Measurements from ENCODE around the gene SLC35F4. TPM values are rescaled to one million over a fixed set of nuclear protein-coding genes. Genes with fewer than 3 reads are reported as not detected.

SLC35F4 gene
- total and polyA plus RNA-seq, 8 donors: 0.16 to 1.9 (median 0.36) TPM; not detected in 4

DNA sequence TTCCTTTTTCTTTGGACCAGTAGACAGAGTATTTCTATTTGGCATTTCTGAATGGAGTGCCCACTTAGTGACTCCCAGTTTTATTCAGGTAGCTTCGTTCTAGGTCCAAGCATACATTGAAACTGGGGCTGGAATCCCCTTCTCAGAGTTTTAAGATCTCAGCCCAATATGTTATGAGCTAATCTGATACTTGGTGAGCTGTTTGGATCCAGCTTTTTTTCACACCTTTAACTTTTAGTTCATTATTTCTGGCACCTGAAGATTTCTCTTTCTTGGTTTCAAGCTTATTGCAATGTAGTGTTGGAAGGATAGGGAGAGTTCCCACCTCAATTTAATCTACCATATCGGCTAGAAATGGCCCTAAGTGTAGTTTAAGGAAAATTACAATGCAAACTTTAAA, 318.8 kb downstream of the SLC35F4 start:
- Histone ChIP-seq H3K27ac (no peak overlapping the region), H3K27me3 (no peaks in the 10 kb centered on the region), H3K4me3 (no peak overlapping the region), H3K9me3 (no peaks in the 10 kb centered on the region), H3K36me3 (no peaks in the 10 kb centered on the region), H3K4me1 (no peaks in the 10 kb centered on the region)
- ATAC-seq: no peak
- TF ChIP-seq, protein P1, sequence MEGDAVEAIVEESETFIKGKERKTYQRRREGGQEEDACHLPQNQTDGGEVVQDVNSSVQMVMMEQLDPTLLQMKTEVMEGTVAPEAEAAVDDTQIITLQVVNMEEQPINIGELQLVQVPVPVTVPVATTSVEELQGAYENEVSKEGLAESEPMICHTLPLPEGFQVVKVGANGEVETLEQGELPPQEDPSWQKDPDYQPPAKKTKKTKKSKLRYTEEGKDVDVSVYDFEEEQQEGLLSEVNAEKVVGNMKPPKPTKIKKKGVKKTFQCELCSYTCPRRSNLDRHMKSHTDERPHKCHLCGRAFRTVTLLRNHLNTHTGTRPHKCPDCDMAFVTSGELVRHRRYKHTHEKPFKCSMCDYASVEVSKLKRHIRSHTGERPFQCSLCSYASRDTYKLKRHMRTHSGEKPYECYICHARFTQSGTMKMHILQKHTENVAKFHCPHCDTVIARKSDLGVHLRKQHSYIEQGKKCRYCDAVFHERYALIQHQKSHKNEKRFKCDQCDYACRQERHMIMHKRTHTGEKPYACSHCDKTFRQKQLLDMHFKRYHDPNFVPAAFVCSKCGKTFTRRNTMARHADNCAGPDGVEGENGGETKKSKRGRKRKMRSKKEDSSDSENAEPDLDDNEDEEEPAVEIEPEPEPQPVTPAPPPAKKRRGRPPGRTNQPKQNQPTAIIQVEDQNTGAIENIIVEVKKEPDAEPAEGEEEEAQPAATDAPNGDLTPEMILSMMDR (IDR thresholded peaks at IDR 0.05): no peak
- intact Hi-C loops (cut with DNase I): no loop called here
- 73 to 81% methylated on average over 2 of the region's 2 CpGs for WGBS, 2 donors
- no peak for DNase-seq
- no peak for FAIRE-seq

DNA sequence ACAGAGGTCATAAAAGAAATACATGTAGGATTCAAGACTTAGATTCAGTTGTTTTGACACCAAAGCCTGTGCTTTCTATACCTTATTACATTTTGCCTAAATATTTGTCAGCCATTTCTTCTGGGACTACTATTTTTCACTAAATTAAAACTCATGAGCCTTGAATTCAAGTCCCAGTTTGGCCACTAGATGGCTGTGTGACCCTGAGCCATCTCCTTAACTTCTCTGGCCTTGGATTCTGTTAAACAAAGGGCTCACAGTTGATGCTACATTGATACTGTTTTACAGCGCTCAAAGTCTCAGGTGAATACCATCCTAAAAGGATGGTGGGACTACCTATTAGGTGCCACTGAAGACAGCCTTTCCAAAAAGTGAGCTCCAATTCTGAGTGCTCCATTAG, 332.7 kb downstream of the SLC35F4 start:
- Histone ChIP-seq H3K9me3 (no peaks in the 10 kb centered on the region), H3K4me1 (no peaks in the 10 kb centered on the region), H3K27ac (no peak overlapping the region), H3K4me3 (no peak overlapping the region), H3K27me3 (no peaks in the 10 kb centered on the region), H3K36me3 (no peaks in the 10 kb centered on the region)
- 51 to 60% methylated on average over 1 of the region's 1 CpG for WGBS, 2 donors
- ATAC-seq: peak in 3 of 4 donors; percentile 47 to 59 (median 50)
- intact Hi-C loops (cut with DNase I): no loop called here
- DNase-seq: peak in 1 of 6 donors; percentile 11
- TF ChIP-seq, protein P1 (IDR thresholded peaks at IDR 0.05): no peak
- FAIRE-seq: no peak

DNA sequence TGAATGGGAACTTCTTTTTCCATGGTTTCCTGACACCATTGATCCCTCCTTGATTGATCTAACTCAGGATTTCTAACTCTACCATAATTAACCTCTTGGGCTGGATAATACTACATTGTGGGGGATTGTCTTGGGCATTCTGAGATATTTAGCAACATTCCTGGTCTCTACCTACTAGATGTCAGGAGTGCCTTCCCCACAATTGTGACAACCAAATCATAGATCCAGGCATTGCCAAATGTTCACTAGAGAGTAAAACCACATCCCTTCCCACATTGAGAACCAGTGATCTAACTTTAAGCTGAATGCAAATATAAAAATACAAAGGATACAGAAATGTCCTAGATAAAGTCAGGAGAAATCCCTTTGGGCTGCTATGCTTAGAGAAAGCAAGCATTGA, 335.3 kb downstream of the SLC35F4 start:
- H3K4me1 ChIP-seq: no peaks in the 10 kb centered on the region
- no peaks in the 10 kb centered on the region for H3K36me3 ChIP-seq
- ATAC-seq (no peak), FAIRE-seq (no peak), DNase-seq (no peak)
- TF ChIP-seq, protein P1 (IDR thresholded peaks at IDR 0.05): no peak
- no peaks in the 10 kb centered on the region for H3K27me3 ChIP-seq
- H3K27ac ChIP-seq: no peak overlapping the region
- intact Hi-C loops (cut with DNase I): no loop called here
- no peak overlapping the region for H3K4me3 ChIP-seq
- H3K9me3 ChIP-seq: no peaks in the 10 kb centered on the region

DNA sequence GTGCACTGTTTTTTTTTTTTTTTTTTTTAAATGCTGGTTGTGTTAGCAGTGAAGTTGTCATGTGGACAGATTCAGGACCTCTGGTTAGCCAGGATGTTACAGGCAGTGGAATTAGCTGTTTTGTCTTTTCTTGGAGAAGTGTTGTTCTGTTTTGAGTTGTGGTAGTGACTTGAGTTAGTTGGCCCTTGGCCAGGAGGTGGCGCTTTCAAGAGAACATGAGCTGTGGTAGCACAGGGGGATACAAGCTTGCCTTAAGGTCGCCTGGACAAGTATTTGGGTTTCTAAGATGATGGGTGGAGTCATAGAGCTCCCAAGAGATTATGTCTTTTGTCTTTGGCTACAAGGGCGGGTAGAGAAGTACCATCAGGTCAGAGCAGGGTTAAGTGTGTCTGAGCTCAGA, 338.9 kb downstream of the SLC35F4 start:
- Histone ChIP-seq H3K4me3 (no peak overlapping the region), H3K27me3 (no peaks in the 10 kb centered on the region), H3K4me1 (no peaks in the 10 kb centered on the region), H3K36me3 (no peaks in the 10 kb centered on the region), H3K27ac (no peak overlapping the region), H3K9me3 (no peaks in the 10 kb centered on the region)
- TF ChIP-seq, protein P1 (IDR thresholded peaks at IDR 0.05): no peak
- DNase-seq (peak in 1 of 6 donors; percentile 24), ATAC-seq (no peak), FAIRE-seq (no peak)
- intact Hi-C loops (cut with DNase I): no loop called here
- WGBS, 2 donors: 66 to 74% methylated on average over 3 of the region's 3 CpGs

DNA sequence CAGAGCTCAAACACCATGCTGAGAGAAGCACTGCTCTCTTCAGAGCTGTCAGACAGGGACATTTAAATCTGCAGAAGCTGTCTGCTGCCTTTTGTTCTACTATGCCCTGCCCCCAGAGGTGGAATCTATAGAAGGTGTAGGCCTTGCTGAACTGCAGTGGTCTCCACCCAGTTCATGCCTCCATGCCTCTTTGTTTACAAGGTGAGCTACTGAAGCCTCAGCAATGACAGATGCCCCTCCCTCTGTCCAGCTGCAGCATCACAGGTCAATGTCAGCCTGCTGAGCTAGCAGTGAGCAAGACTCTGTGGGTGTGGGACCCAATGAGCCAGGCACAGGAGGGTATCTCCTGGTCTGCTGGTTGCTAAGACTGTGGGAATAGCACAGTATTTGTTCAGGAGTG, 346.8 kb downstream of the SLC35F4 start:
- Histone ChIP-seq H3K36me3 (no peaks in the 10 kb centered on the region), H3K27me3 (no peaks in the 10 kb centered on the region), H3K9me3 (no peaks in the 10 kb centered on the region), H3K4me1 (no peaks in the 10 kb centered on the region), H3K4me3 (no peak overlapping the region), H3K27ac (no peak overlapping the region)
- intact Hi-C loops (cut with DNase I): no loop called here
- DNase-seq (no peak), ATAC-seq (no peak), FAIRE-seq (no peak)
- TF ChIP-seq, protein P1 (IDR thresholded peaks at IDR 0.05): no peak

All from pancreas (tissue), 10 donors.